Measurements from ENCODE around the gene ZC3H7B.

The ZC3H7B gene

DNA sequence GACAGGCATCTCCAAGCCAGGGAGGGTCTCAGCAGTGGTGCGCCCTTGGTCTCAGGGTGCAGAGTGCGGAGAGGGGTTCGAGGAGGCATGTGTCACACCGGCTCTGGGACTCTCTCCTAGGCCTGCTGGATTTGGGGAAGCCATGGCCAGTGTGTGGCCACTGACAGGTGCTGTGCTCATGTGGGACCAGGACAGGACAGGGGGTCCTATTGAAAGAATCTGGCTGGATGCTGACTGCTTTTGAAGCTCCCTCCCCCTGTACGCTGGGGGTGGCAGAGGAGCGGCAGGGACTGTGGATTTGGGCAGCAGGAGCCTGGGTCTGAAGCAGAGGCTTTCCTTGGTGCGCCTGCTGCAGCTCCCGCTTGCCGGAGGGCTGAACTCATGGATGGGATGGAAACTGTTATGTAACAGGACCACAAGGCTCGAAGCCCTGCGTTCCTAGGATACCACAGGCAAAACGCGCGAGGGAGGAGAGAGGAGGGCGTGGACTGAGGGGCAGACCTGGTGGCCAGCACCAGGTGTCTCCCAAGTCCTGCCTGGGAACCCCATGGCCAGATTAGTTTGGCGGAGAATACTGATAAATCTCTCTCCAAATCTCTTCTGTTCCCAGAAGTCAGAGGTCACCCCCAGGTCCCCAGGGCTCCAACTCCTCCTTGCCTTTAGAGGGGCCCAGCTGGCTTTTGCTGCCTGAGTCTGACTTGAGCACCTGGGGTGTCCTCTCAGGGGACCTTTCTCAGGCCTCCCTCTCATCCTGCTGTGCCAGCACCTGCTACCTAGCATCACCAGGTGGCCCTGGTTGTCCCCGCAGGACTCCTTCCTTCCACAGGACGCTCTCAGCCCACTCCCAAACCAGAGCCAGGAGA lies 66.6 kb downstream of the ZC3H7B start:
- H3K9me3 ChIP-seq (ENCODE audit: control insufficient read depth in 2 of 2, low read length in 2 of 2): no peaks in the 10 kb centered on the region
- H3K36me3 ChIP-seq (ENCODE audit: control insufficient read depth in 2 of 2, insufficient read depth in 2 of 2, low read length in 2 of 2): peaks cover 10% of the 10 kb centered on the region in 2 donors
- H3K27me3 ChIP-seq (ENCODE audit: control insufficient read depth in 1 of 2, insufficient read depth in 2 of 2, low read length in 2 of 2): no peaks in the 10 kb centered on the region
- peak overlapping the region; percentile 65 to 80 for H3K9ac ChIP-seq (ENCODE audit: low read length in 2 of 2)
- peak overlapping the region; percentile 93 to 96 for H3K4me3 ChIP-seq (ENCODE audit: low read length in 2 of 2)
- peak overlapping the region; percentile 76 for H3K27ac ChIP-seq (ENCODE audit: low read length)
- peaks cover 37% of the 10 kb centered on the region for H3K4me1 ChIP-seq (ENCODE audit: control insufficient read depth, insufficient read depth, low read length)

DNA sequence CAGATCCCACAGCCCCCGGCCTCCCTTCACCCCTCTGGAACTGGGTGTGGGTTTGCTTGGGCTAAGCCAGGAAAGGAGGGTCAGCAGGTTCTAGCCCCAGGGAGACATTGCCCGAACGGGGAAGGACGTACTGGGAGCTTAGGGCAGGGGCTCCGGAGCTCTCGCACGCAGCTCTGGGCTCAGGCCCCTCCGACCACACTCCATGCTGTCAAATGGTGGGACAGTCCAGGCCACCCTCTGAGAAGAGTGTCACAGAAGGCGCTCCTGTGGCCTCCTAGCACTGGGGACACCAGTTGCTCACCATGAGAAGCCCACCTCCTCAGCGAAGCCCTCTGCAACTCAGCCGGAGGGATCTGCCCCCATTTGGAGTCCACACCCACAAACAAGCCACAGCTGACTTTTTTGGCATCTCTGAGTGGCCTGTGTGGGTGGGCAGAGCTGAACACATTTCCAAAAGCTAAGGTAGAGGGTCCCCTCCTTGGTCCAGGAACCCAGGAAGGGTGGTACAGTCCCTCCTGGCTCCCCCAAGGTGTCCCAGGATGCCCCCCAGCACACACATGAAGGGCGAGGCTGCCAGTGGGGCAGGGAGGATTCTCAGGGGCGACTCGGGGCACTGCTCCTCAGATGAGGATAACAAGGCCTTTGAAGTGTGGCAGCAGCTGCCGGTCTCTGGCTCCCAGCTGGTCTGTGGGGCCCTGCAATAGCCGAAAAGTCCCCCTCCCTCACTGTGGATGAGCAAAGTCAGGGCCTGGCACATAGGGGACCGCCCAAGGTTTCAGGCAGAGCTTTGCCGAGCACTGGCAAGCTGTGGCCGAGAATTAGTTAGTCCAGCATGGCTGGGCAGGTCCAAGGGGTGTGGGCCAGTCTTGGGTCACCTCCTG lies 67.5 kb downstream of the ZC3H7B start:
- peaks cover 37% of the 10 kb centered on the region for H3K4me1 ChIP-seq (ENCODE audit: control insufficient read depth, insufficient read depth, low read length)
- H3K4me3 ChIP-seq (ENCODE audit: low read length in 2 of 2): peak overlapping the region; percentile 93 to 96
- H3K27me3 ChIP-seq (ENCODE audit: control insufficient read depth in 1 of 2, insufficient read depth in 2 of 2, low read length in 2 of 2): no peaks in the 10 kb centered on the region
- H3K9ac ChIP-seq (ENCODE audit: low read length in 2 of 2): peak overlapping the region; percentile 65 to 80
- H3K27ac ChIP-seq (ENCODE audit: low read length): peak overlapping the region; percentile 76
- no peaks in the 10 kb centered on the region for H3K9me3 ChIP-seq (ENCODE audit: control insufficient read depth in 2 of 2, low read length in 2 of 2)
- H3K36me3 ChIP-seq (ENCODE audit: control insufficient read depth in 2 of 2, insufficient read depth in 2 of 2, low read length in 2 of 2): peaks cover 13% of the 10 kb centered on the region in 2 donors

GRCh38 chr22:41369424-41369745 lies 68.1 kb downstream of the ZC3H7B start:
- peaks cover 13% of the 10 kb centered on the region in 2 donors for H3K36me3 ChIP-seq (ENCODE audit: control insufficient read depth in 2 of 2, insufficient read depth in 2 of 2, low read length in 2 of 2)
- peak overlapping the region; percentile 93 to 96 for H3K4me3 ChIP-seq (ENCODE audit: low read length in 2 of 2)
- no peaks in the 10 kb centered on the region for H3K27me3 ChIP-seq (ENCODE audit: control insufficient read depth in 1 of 2, insufficient read depth in 2 of 2, low read length in 2 of 2)
- H3K9me3 ChIP-seq (ENCODE audit: control insufficient read depth in 2 of 2, low read length in 2 of 2): no peaks in the 10 kb centered on the region
- H3K27ac ChIP-seq (ENCODE audit: low read length): peak overlapping the region; percentile 76
- no peak overlapping the region for H3K9ac ChIP-seq (ENCODE audit: low read length in 2 of 2)
- peaks cover 37% of the 10 kb centered on the region for H3K4me1 ChIP-seq (ENCODE audit: control insufficient read depth, insufficient read depth, low read length)

GRCh38 chr22:41369837-41370236 lies 68.5 kb downstream of the ZC3H7B start:
- Histone ChIP-seq H3K4me3 (ENCODE audit: low read length in 2 of 2) (peak overlapping the region; percentile 93 to 96), H3K36me3 (ENCODE audit: control insufficient read depth in 2 of 2, insufficient read depth in 2 of 2, low read length in 2 of 2) (peaks cover 13 to 15% of the 10 kb centered on the region in 2 donors), H3K27ac (ENCODE audit: low read length) (no peak overlapping the region), H3K9ac (ENCODE audit: low read length in 2 of 2) (no peak overlapping the region), H3K4me1 (ENCODE audit: control insufficient read depth, insufficient read depth, low read length) (peaks cover 37% of the 10 kb centered on the region), H3K27me3 (ENCODE audit: control insufficient read depth in 1 of 2, insufficient read depth in 2 of 2, low read length in 2 of 2) (no peaks in the 10 kb centered on the region), H3K9me3 (ENCODE audit: control insufficient read depth in 2 of 2, low read length in 2 of 2) (no peaks in the 10 kb centered on the region)

DNA sequence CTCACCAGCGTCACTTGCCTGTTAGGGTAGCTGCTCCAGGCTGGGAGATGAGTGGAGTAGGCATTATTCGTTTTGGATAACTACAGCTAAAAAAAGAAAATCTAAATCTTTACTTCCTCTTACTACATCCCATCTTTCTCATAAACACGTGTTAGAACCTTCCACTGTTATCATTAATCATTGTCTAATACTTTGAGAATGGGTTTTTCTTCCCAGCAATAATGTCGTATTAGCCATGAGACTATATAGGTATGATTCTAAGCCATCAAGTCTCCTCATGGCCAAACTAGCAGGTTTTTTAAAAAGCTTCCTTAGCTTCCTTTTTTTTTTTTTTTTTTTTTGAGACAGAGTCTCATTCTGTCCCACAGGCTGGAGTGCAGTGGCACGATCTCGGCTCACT lies 76.5 kb downstream of the ZC3H7B start:
- Histone ChIP-seq H3K9ac (ENCODE audit: low read length in 2 of 2) (no peak overlapping the region), H3K4me1 (ENCODE audit: control insufficient read depth, insufficient read depth, low read length) (peaks cover 16% of the 10 kb centered on the region), H3K27me3 (ENCODE audit: control insufficient read depth in 1 of 2, insufficient read depth in 2 of 2, low read length in 2 of 2) (no peaks in the 10 kb centered on the region), H3K9me3 (ENCODE audit: control insufficient read depth in 2 of 2, low read length in 2 of 2) (no peaks in the 10 kb centered on the region), H3K4me3 (ENCODE audit: low read length in 2 of 2) (no peak overlapping the region), H3K27ac (ENCODE audit: low read length) (peak overlapping the region; percentile 31), H3K36me3 (ENCODE audit: control insufficient read depth in 2 of 2, insufficient read depth in 2 of 2, low read length in 2 of 2) (peaks cover 3 to 7% of the 10 kb centered on the region in 2 donors)

GRCh38 chr22:41380993-41381328 lies 79.6 kb downstream of the ZC3H7B start:
- no peaks in the 10 kb centered on the region for H3K36me3 ChIP-seq (ENCODE audit: control insufficient read depth in 2 of 2, insufficient read depth in 2 of 2, low read length in 2 of 2)
- peaks cover 28% of the 10 kb centered on the region for H3K4me1 ChIP-seq (ENCODE audit: control insufficient read depth, insufficient read depth, low read length)
- H3K27ac ChIP-seq (ENCODE audit: low read length): peak overlapping the region; percentile 97
- no peaks in the 10 kb centered on the region for H3K27me3 ChIP-seq (ENCODE audit: control insufficient read depth in 1 of 2, insufficient read depth in 2 of 2, low read length in 2 of 2)
- H3K4me3 ChIP-seq (ENCODE audit: low read length in 2 of 2): peak overlapping the region; percentile 74 to 76
- peak overlapping the region; percentile 86 to 89 for H3K9ac ChIP-seq (ENCODE audit: low read length in 2 of 2)
- no peaks in the 10 kb centered on the region for H3K9me3 ChIP-seq (ENCODE audit: control insufficient read depth in 2 of 2, low read length in 2 of 2)

DNA sequence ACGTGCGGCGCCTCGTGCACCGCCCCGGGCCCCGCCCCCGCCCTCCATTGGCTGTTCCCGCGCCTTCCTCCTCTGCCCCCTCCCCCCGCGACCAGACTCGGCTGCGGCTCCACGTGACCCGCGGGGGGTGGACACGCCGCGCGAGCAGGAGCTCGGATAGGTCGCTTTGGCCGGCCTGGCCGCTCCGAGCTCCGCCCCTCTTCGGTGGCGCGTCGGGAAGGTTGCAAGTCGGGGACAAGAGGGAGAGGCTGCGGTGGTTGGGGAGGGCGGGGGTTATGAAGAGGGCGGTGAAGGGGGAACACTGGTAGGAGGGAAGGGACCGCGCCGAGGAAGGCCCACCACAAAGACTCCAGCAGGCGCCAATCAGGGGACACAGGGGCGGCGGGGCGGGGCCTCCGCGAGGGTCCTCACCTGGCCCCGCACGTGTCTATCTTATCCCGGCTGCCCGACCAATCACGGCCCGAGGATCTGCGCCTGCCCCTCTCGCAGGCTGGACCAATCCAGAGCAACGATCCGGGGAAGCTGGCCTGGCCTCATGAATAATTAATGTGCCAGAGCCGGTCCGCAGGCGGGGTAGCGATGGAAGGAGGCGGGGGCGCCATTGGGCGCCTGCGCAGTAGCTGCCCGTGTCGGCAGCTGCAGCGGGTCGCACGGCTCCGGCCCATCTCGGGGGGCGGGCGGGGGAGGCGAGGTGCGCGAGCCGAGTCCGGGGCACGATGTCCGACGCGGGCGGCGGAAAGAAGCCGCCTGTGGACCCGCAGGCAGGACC lies 80.2 kb downstream of the ZC3H7B start, which contains the start of gene TEF:
TSS of gene TEF (plus strand) at position 614 of the 769 bp plus-strand sequence. CDS start at position 717, 103 bp downstream.
- Histone ChIP-seq H3K36me3 (ENCODE audit: control insufficient read depth in 2 of 2, insufficient read depth in 2 of 2, low read length in 2 of 2) (no peaks in the 10 kb centered on the region), H3K4me3 (ENCODE audit: low read length in 2 of 2) (peak within 1 kb of the TSS; percentile 87 to 88), H3K27ac (ENCODE audit: low read length) (peak within 1 kb of the TSS; percentile 97), H3K9me3 (ENCODE audit: control insufficient read depth in 2 of 2, low read length in 2 of 2) (no peaks in the 10 kb centered on the region), H3K27me3 (ENCODE audit: control insufficient read depth in 1 of 2, insufficient read depth in 2 of 2, low read length in 2 of 2) (no peaks in the 10 kb centered on the region), H3K4me1 (ENCODE audit: control insufficient read depth, insufficient read depth, low read length) (peaks cover 28% of the 10 kb centered on the region), H3K9ac (ENCODE audit: low read length in 2 of 2) (peak within 1 kb of the TSS; percentile 86 to 89)

DNA sequence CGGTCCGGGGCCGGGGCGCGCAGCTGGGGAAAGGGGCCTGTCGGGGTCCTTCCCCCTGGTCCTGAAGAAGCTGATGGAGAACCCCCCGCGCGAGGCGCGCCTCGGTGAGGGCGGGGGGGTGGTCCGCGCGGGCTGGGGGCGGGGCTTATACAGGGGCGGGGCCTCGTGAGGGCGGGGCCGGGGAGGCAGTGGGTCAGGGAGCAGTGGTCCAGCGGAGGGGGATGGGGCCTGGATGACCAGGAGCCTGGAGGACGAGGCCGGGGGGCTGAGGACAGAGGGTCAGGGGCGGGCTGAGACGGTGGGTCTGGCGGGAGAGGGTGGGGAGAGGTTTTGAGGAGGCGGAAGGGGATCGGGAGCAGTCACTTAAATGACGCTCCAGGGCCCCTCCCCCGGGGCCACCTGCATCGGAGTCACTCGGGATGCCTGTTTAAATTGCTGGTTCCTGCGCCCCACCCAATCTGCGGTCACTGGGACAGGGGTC lies 80.8 kb downstream of the ZC3H7B start:
- Histone ChIP-seq H3K9me3 (ENCODE audit: control insufficient read depth in 2 of 2, low read length in 2 of 2) (no peaks in the 10 kb centered on the region), H3K4me1 (ENCODE audit: control insufficient read depth, insufficient read depth, low read length) (peaks cover 28% of the 10 kb centered on the region), H3K9ac (ENCODE audit: low read length in 2 of 2) (peak overlapping the region; percentile 71 to 72), H3K36me3 (ENCODE audit: control insufficient read depth in 2 of 2, insufficient read depth in 2 of 2, low read length in 2 of 2) (peaks cover 2% of the 10 kb centered on the region in 2 donors), H3K27ac (ENCODE audit: low read length) (peak overlapping the region; percentile 97), H3K4me3 (ENCODE audit: low read length in 2 of 2) (peak overlapping the region; percentile 87 to 88), H3K27me3 (ENCODE audit: control insufficient read depth in 1 of 2, insufficient read depth in 2 of 2, low read length in 2 of 2) (no peaks in the 10 kb centered on the region)

DNA sequence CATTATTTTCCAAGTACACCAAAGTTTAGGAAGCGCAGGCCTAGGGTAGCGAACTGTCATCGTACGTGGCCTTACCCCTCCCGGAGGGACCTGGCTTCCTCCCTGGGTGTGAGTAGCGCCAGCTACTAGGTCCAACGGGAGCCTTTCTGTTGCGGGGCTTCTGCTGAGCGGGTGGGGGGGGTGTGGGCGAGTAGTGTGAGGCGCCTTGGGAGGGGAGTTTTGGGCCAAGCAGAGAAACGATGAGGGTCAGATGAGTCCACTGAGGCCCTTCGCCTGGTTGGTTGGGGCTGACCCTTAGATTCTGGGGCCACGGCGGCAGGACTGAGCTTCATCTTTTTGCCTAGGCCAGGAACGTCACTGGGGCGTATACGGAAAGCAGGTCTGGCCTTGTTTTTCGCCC lies 81.3 kb downstream of the ZC3H7B start:
- Histone ChIP-seq H3K4me3 (ENCODE audit: low read length in 2 of 2) (peak overlapping the region; percentile 87 to 88), H3K27ac (ENCODE audit: low read length) (peak overlapping the region; percentile 97), H3K4me1 (ENCODE audit: control insufficient read depth, insufficient read depth, low read length) (peaks cover 25% of the 10 kb centered on the region), H3K36me3 (ENCODE audit: control insufficient read depth in 2 of 2, insufficient read depth in 2 of 2, low read length in 2 of 2) (peaks cover 6 to 7% of the 10 kb centered on the region in 2 donors), H3K27me3 (ENCODE audit: control insufficient read depth in 1 of 2, insufficient read depth in 2 of 2, low read length in 2 of 2) (no peaks in the 10 kb centered on the region), H3K9ac (ENCODE audit: low read length in 2 of 2) (peak overlapping the region; percentile 71 to 72), H3K9me3 (ENCODE audit: control insufficient read depth in 2 of 2, low read length in 2 of 2) (no peaks in the 10 kb centered on the region)

- H3K4me3 ChIP-seq (ENCODE audit: low read length in 2 of 2): peak overlapping the region; percentile 87 to 88
- H3K27me3 ChIP-seq (ENCODE audit: control insufficient read depth in 1 of 2, insufficient read depth in 2 of 2, low read length in 2 of 2): no peaks in the 10 kb centered on the region
- H3K36me3 ChIP-seq (ENCODE audit: control insufficient read depth in 2 of 2, insufficient read depth in 2 of 2, low read length in 2 of 2): peaks cover 8 to 9% of the 10 kb centered on the region in 2 donors
- H3K27ac ChIP-seq (ENCODE audit: low read length): peak overlapping the region; percentile 97
- H3K4me1 ChIP-seq (ENCODE audit: control insufficient read depth, insufficient read depth, low read length): peaks cover 22% of the 10 kb centered on the region
- no peaks in the 10 kb centered on the region for H3K9me3 ChIP-seq (ENCODE audit: control insufficient read depth in 2 of 2, low read length in 2 of 2)
- peak overlapping the region; percentile 71 to 72 for H3K9ac ChIP-seq (ENCODE audit: low read length in 2 of 2)
These were observed 81.8 kb downstream of the ZC3H7B start for GRCh38 chr22:41383085-41383484.
